Measurements from ENCODE around the gene HS3ST5.

GRCh38 chr6:114334237-114334636 lies 8.6 kb downstream of the HS3ST5 start:
- no peak for TF ChIP-seq CTCF (conservative IDR thresholded peaks at IDR 0.05; ENCODE audit: low read depth in 2 of 2)
- no peak for TF ChIP-seq POLR2AphosphoS5 (IDR thresholded peaks at IDR 0.05; ENCODE audit: low read depth)
- TF ChIP-seq, protein P1, sequence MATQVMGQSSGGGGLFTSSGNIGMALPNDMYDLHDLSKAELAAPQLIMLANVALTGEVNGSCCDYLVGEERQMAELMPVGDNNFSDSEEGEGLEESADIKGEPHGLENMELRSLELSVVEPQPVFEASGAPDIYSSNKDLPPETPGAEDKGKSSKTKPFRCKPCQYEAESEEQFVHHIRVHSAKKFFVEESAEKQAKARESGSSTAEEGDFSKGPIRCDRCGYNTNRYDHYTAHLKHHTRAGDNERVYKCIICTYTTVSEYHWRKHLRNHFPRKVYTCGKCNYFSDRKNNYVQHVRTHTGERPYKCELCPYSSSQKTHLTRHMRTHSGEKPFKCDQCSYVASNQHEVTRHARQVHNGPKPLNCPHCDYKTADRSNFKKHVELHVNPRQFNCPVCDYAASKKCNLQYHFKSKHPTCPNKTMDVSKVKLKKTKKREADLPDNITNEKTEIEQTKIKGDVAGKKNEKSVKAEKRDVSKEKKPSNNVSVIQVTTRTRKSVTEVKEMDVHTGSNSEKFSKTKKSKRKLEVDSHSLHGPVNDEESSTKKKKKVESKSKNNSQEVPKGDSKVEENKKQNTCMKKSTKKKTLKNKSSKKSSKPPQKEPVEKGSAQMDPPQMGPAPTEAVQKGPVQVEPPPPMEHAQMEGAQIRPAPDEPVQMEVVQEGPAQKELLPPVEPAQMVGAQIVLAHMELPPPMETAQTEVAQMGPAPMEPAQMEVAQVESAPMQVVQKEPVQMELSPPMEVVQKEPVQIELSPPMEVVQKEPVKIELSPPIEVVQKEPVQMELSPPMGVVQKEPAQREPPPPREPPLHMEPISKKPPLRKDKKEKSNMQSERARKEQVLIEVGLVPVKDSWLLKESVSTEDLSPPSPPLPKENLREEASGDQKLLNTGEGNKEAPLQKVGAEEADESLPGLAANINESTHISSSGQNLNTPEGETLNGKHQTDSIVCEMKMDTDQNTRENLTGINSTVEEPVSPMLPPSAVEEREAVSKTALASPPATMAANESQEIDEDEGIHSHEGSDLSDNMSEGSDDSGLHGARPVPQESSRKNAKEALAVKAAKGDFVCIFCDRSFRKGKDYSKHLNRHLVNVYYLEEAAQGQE (IDR thresholded peaks at IDR 0.05; ENCODE audit: unreplicated experiment), result no peak
- no peak for TF ChIP-seq CREB1 (CRISPR knock-in tag; IDR thresholded peaks at IDR 0.05; ENCODE audit: low read depth)
- no peak for TF ChIP-seq EZH2 (IDR thresholded peaks at IDR 0.05; ENCODE audit: low read depth, unreplicated experiment)
- no peak for TF ChIP-seq JUNB (IDR thresholded peaks at IDR 0.05; ENCODE audit: unreplicated experiment)
- no peak for TF ChIP-seq EZH2phosphoT487 (IDR thresholded peaks at IDR 0.05; ENCODE audit: unreplicated experiment)
- TF ChIP-seq, protein P2, sequence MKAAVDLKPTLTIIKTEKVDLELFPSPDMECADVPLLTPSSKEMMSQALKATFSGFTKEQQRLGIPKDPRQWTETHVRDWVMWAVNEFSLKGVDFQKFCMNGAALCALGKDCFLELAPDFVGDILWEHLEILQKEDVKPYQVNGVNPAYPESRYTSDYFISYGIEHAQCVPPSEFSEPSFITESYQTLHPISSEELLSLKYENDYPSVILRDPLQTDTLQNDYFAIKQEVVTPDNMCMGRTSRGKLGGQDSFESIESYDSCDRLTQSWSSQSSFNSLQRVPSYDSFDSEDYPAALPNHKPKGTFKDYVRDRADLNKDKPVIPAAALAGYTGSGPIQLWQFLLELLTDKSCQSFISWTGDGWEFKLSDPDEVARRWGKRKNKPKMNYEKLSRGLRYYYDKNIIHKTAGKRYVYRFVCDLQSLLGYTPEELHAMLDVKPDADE (IDR thresholded peaks at IDR 0.05), result no peak
- TF ChIP-seq ZNF331 (CRISPR knock-in tag; IDR thresholded peaks at IDR 0.05; ENCODE audit: low read depth), result no peak

Data from GM23338 (cell line).